ENCODE measurements around the gene CDON. TPM values are rescaled to one million over a fixed set of nuclear protein-coding genes. Genes with fewer than 3 reads are reported as not detected.
A peak's percentile ranks its signal among the peaks of the same experiment; 100 is the strongest.

Gene CDON
- polyA plus RNA-seq, 1 donor from 2014 or later, result not detected

- no peak overlapping the region for H3K4me3 Mint-ChIP-seq
- H3K9me3 Mint-ChIP-seq, result peaks cover 0 to 2% (median 0%) of the 10 kb centered on the region in 3 donors
- H3K4me1 Mint-ChIP-seq, result no peaks in the 10 kb centered on the region
- H3K27ac Mint-ChIP-seq, result no peak overlapping the region
- H3K36me3 Mint-ChIP-seq, result no peaks in the 10 kb centered on the region
- peaks cover 12% of the 10 kb centered on the region for H3K27me3 Mint-ChIP-seq
These were observed 33.1 kb upstream of the CDON start for GRCh38 chr11:126095745-126096144.

DNA sequence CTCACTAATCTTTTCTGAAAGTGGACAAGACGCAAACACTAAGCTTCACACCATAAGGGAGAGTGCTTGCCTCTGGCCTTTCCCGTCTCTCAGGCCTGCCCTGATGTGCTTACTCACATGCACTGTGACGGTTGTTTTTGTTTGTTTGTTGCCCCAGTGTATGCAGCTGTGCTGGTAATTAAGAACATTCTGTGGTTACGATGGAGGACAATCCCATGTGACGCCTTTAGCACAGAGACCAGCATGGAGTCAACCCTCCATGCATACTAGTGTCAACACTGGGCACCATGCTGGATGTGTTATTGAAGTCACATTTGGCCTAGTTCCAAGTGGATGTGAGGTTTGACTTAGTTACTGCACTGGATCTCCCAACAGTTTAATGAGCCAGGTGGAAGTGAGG lies 27.8 kb upstream of the CDON start:
- H3K9me3 Mint-ChIP-seq, result no peaks in the 10 kb centered on the region
- no peak overlapping the region for H3K27ac Mint-ChIP-seq
- H3K4me1 Mint-ChIP-seq, result no peaks in the 10 kb centered on the region
- no peaks in the 10 kb centered on the region for H3K36me3 Mint-ChIP-seq
- peaks cover 3% of the 10 kb centered on the region for H3K27me3 Mint-ChIP-seq
- H3K4me3 Mint-ChIP-seq, result no peak overlapping the region

DNA sequence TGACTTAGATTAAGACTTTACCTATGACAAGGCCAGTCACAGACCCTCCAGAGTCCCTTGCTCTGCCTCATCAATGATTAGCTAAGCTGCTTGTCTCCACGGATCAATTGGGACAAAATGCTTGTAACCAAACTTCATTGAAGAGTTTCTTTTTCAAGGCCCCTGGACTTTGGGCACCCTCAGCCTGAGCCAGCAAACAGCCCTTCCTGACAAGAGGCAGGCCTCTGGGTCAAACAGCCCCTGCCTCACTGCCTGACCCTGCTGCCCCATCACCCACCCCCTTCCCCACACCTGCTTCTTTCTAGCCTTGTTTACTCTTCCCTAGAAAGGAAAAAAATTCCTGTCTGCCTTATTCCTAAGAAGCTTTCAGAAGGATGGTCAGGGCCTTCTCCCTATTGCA lies 26.3 kb upstream of the CDON start:
- H3K4me1 Mint-ChIP-seq, result no peaks in the 10 kb centered on the region
- no peaks in the 10 kb centered on the region for H3K36me3 Mint-ChIP-seq
- no peak overlapping the region for H3K4me3 Mint-ChIP-seq
- no peaks in the 10 kb centered on the region for H3K9me3 Mint-ChIP-seq
- H3K27me3 Mint-ChIP-seq, result peaks cover 5% of the 10 kb centered on the region
- H3K27ac Mint-ChIP-seq, result no peak overlapping the region

DNA sequence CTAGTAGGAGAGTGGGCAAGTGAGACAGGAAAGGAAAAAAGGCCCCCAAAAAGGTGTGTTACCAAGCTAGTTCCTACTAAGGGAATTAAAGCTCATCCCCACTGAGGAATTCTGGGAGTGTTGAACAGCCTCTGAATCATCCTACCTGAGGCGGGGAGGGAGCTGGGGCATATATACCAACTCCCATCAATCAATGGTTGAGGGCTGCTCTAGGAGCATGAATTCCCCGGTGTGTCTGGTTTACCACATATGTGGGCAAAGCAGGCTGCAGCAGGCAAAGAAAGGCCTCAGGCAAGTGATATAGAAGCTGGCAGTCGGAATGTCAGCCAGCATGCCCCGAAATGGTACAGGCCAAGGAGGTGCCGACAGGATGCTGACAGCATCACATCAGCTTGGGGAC lies 23.6 kb upstream of the CDON start:
- no peak overlapping the region for H3K27ac Mint-ChIP-seq
- H3K27me3 Mint-ChIP-seq, result peaks cover 10% of the 10 kb centered on the region
- H3K9me3 Mint-ChIP-seq, result no peaks in the 10 kb centered on the region
- peak overlapping the region in 1 of 4 donors; percentile 8 for H3K4me3 Mint-ChIP-seq
- no peaks in the 10 kb centered on the region for H3K36me3 Mint-ChIP-seq
- peaks cover 0 to 2% (median 0%) of the 10 kb centered on the region in 3 donors for H3K4me1 Mint-ChIP-seq

- Mint-ChIP-seq H3K4me3 (no peak overlapping the region), H3K9me3 (no peaks in the 10 kb centered on the region), H3K27me3 (peaks cover 15% of the 10 kb centered on the region), H3K36me3 (no peaks in the 10 kb centered on the region), H3K27ac (no peak overlapping the region), H3K4me1 (peaks cover 0 to 2% (median 0%) of the 10 kb centered on the region in 3 donors)
These were observed 21.9 kb upstream of the CDON start for GRCh38 chr11:126084608-126084912.

GRCh38 chr11:126083829-126084607 lies 21.4 kb upstream of the CDON start:
- H3K27ac Mint-ChIP-seq, result peak overlapping the region in 1 of 3 donors; percentile 71

GRCh38 chr11:126082251-126083109 lies 19.8 kb upstream of the CDON start:
- H3K27ac Mint-ChIP-seq, result peak overlapping the region in 1 of 3 donors; percentile 9
- peaks cover 0 to 2% (median 0%) of the 10 kb centered on the region in 3 donors for H3K4me1 Mint-ChIP-seq
- H3K36me3 Mint-ChIP-seq, result no peaks in the 10 kb centered on the region
- H3K9me3 Mint-ChIP-seq, result no peaks in the 10 kb centered on the region
- H3K4me3 Mint-ChIP-seq, result no peak overlapping the region
- peaks cover 22% of the 10 kb centered on the region for H3K27me3 Mint-ChIP-seq

More at GRCh38 chr11:126083829-126084607, 21.4 kb upstream of the CDON start:
- Mint-ChIP-seq H3K9me3 (no peaks in the 10 kb centered on the region), H3K36me3 (no peaks in the 10 kb centered on the region), H3K4me3 (no peak overlapping the region), H3K4me1 (peaks cover 0 to 2% (median 0%) of the 10 kb centered on the region in 3 donors), H3K27me3 (peaks cover 17% of the 10 kb centered on the region)

- H3K27ac Mint-ChIP-seq, result no peak overlapping the region
- no peak overlapping the region for H3K4me3 Mint-ChIP-seq
- H3K4me1 Mint-ChIP-seq, result peaks cover 0 to 2% (median 0%) of the 10 kb centered on the region in 3 donors
- H3K9me3 Mint-ChIP-seq, result no peaks in the 10 kb centered on the region
- no peaks in the 10 kb centered on the region for H3K36me3 Mint-ChIP-seq
- peaks cover 22% of the 10 kb centered on the region for H3K27me3 Mint-ChIP-seq
These were observed 19.2 kb upstream of the CDON start for GRCh38 chr11:126081915-126082250.

- Mint-ChIP-seq H3K4me1 (peaks cover 0 to 2% (median 0%) of the 10 kb centered on the region in 3 donors), H3K9me3 (no peaks in the 10 kb centered on the region), H3K27ac (no peak overlapping the region), H3K27me3 (peaks cover 20% of the 10 kb centered on the region), H3K36me3 (no peaks in the 10 kb centered on the region), H3K4me3 (no peak overlapping the region)
These were observed 17.7 kb upstream of the CDON start for GRCh38 chr11:126080161-126080941.

GRCh38 chr11:126079621-126080124 lies 17.0 kb upstream of the CDON start:
- H3K27ac Mint-ChIP-seq, result no peak overlapping the region
- peaks cover 0 to 2% (median 0%) of the 10 kb centered on the region in 3 donors for H3K4me1 Mint-ChIP-seq
- peaks cover 19% of the 10 kb centered on the region for H3K27me3 Mint-ChIP-seq
- no peak overlapping the region for H3K4me3 Mint-ChIP-seq
- no peaks in the 10 kb centered on the region for H3K9me3 Mint-ChIP-seq
- H3K36me3 Mint-ChIP-seq, result no peaks in the 10 kb centered on the region

- H3K27ac Mint-ChIP-seq, result no peak overlapping the region
- no peaks in the 10 kb centered on the region for H3K36me3 Mint-ChIP-seq
- H3K4me1 Mint-ChIP-seq, result no peaks in the 10 kb centered on the region
- no peaks in the 10 kb centered on the region for H3K9me3 Mint-ChIP-seq
- no peak overlapping the region for H3K4me3 Mint-ChIP-seq
- peaks cover 18% of the 10 kb centered on the region for H3K27me3 Mint-ChIP-seq
These were observed 14.0 kb upstream of the CDON start for GRCh38 chr11:126076641-126077040.

GRCh38 chr11:126072801-126073594 lies 10.3 kb upstream of the CDON start:
- peaks cover 15% of the 10 kb centered on the region for H3K27me3 Mint-ChIP-seq
- H3K9me3 Mint-ChIP-seq, result no peaks in the 10 kb centered on the region
- no peak overlapping the region for H3K27ac Mint-ChIP-seq
- H3K36me3 Mint-ChIP-seq, result peaks cover 2% of the 10 kb centered on the region
- H3K4me1 Mint-ChIP-seq, result no peaks in the 10 kb centered on the region
- no peak overlapping the region for H3K4me3 Mint-ChIP-seq

- Mint-ChIP-seq H3K27me3 (peaks cover 16% of the 10 kb centered on the region), H3K36me3 (peaks cover 2% of the 10 kb centered on the region), H3K4me3 (no peak overlapping the region), H3K27ac (no peak overlapping the region), H3K9me3 (no peaks in the 10 kb centered on the region), H3K4me1 (no peaks in the 10 kb centered on the region)
These were observed 9.6 kb upstream of the CDON start for GRCh38 chr11:126072141-126072741.

DNA sequence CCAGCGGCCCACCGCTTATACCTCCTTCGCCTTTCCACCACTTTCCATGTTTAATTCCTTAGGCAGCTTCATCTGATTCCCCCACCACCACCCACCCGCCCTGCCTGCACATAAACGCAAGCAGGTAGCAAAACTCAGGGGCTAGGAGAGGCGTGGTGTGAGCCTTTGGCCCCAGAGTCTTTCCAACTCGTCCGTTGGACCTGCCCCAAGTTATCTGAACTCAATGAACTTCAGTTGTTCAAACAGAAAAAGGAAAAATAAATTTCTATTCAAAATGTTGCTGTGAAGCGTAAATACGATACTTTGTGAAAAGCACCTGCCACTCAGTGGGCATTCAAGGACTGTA lies 814 bp upstream of the CDON start:
- H3K4me3 Mint-ChIP-seq, result peak overlapping the region; percentile 74 to 94 (median 90)
- H3K4me1 Mint-ChIP-seq, result no peaks in the 10 kb centered on the region
- peaks cover 0 to 3% (median 0%) of the 10 kb centered on the region in 3 donors for H3K9me3 Mint-ChIP-seq
- H3K27me3 Mint-ChIP-seq, result peaks cover 27% of the 10 kb centered on the region
- H3K27ac Mint-ChIP-seq, result peak overlapping the region in 1 of 3 donors; percentile 54
- peaks cover 2% of the 10 kb centered on the region for H3K36me3 Mint-ChIP-seq
